Raji (cell line): ENCODE measurements around the gene AHCYL2.

Experiments
- POLR2A ChIP-seq: IDR thresholded peaks from 2 replicates; pipeline ENCODE4 v1.6.1; 2011; ENCODE audit warnings: low read depth, low read length, control low read depth; ENCODE audit not compliant: insufficient read depth

Gene AHCYL2

GRCh38 chr7:129299889-129300288 lies 75.1 kb downstream of the AHCYL2 start:
- TF ChIP-seq POLR2A = no peak

GRCh38 chr7:129307592-129307991 lies 82.8 kb downstream of the AHCYL2 start:
- no peak for TF ChIP-seq POLR2A

GRCh38 chr7:129308047-129308446 lies 83.2 kb downstream of the AHCYL2 start:
- no peak for TF ChIP-seq POLR2A

GRCh38 chr7:129311429-129311828 lies 86.6 kb downstream of the AHCYL2 start:
- TF ChIP-seq POLR2A = no peak

DNA sequence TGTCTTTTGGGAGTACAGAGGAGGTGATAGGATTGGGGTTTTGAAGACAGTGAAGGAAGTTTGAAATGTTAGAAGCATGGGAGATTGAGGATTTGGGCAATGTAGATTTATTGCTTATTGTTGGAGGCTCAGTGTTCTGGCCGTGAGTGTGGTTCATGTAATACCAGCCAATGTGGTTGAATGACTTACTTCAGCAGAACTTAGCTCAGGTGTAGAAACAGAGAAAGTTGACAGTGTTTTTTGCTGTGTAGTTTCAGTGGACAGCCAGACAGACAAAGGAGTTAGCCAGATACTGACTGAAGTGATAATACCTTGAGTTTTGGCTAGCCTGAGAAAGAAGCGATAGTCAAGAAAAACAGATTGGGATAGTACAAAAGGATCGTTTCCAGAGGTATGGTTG lies 88.5 kb downstream of the AHCYL2 start:
- no peak for TF ChIP-seq POLR2A

DNA sequence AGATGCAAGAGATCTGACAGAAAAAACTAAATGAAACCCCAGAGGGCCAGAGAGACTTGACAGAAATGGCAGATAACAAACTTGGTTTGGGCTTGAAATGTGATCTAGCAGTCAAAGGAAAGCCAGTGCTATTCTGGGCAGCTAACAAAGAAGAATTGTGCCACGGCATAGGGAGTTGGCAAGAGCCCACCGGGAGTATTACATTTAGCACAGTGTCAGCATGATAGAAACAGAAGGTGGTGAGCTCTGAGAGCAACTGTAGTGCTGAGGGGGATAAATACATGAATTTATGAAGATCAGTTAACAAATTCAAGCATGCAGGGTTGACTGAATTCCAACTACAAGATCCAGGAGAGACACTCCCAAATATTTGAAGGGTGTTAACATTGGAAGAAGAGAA lies 91.1 kb downstream of the AHCYL2 start:
- no peak for TF ChIP-seq POLR2A

- TF ChIP-seq POLR2A = no peak
These were observed 92.6 kb downstream of the AHCYL2 start for GRCh38 chr7:129317450-129317849.

- no peak for TF ChIP-seq POLR2A
These were observed 102.2 kb downstream of the AHCYL2 start for GRCh38 chr7:129327076-129327475.

GRCh38 chr7:129332254-129333035 lies 107.6 kb downstream of the AHCYL2 start:
- TF ChIP-seq POLR2A = no peak

- TF ChIP-seq POLR2A = no peak
These were observed 109.6 kb downstream of the AHCYL2 start for GRCh38 chr7:129334473-129334872.

- TF ChIP-seq POLR2A = no peak
These were observed 113.6 kb downstream of the AHCYL2 start for GRCh38 chr7:129338450-129338849.

GRCh38 chr7:129341212-129341611 lies 116.4 kb downstream of the AHCYL2 start:
- no peak for TF ChIP-seq POLR2A

DNA sequence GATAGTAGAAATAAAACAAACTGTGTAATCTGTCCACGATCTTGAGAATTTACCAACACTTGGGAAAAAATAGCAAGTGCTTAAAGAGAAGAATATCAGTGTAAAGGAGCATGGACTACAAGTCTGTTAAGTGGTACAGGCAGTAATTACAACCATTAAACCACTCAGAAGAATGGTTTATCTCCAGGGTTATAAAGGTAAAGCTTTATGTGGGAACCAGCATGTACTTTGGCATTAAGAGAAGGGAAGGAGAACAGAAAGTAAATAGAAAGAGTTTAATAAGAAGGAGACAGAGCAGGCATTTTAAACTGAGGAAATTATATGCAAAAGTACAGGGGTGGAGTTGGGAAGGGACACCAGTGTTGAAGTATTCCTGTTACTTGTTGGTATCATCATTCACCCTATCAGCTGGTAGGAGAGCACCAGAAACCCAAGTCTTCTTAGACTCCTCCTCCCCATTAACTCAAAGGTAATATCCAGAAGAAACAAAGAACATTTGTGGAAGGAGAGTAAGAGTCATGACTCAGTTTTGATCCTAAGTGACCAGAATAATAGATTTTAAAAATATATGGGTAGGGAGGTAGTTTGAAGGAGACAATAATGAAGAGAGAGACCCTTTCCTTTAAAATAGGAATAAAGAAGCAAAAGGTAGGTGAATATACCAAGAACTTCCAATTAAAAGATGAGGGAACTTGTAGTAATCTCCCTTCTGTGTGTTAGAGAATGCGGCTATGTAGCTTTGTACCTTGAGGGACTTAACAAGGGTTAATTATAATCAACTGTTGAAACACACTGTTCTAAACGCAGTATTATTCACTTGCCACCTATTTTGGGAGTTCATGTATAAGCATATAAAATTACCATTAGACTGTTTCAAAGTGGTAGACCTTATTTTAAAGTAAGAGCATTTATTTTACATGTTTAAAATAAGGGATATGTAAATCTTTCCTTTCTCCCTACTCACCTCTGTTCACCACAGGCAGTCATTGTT lies 117.3 kb downstream of the AHCYL2 start:
- no peak for TF ChIP-seq POLR2A

DNA sequence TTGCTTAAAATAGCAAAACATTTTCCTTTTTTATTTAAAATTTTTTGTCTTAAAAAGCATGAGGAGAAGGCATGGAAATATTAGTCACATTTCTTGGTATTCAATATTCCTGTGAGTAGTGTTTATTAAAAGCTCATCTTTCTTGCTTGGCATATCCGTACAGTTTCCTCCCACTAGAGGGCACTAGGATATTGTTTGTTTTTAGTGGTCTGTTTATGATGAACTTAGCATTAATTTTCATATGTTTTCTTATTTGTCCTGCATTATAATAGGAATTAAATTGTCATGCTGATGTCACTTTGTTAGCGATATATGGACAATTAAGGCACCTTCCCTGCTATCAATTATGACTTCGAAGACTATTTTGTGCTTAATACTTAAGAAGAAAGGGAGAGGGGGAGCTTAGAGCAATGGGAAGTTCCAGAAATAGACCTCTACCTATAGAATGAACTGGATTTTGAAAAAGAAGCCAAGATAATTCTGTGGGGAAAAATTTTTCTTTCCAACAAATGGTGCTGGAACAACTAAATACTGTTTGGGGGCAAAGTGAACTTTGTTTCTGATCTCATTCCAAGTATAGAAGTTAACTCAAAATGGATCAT lies 118.4 kb downstream of the AHCYL2 start:
- TF ChIP-seq POLR2A = no peak

GRCh38 chr7:129347330-129347729 lies 122.5 kb downstream of the AHCYL2 start:
- TF ChIP-seq POLR2A = no peak

DNA sequence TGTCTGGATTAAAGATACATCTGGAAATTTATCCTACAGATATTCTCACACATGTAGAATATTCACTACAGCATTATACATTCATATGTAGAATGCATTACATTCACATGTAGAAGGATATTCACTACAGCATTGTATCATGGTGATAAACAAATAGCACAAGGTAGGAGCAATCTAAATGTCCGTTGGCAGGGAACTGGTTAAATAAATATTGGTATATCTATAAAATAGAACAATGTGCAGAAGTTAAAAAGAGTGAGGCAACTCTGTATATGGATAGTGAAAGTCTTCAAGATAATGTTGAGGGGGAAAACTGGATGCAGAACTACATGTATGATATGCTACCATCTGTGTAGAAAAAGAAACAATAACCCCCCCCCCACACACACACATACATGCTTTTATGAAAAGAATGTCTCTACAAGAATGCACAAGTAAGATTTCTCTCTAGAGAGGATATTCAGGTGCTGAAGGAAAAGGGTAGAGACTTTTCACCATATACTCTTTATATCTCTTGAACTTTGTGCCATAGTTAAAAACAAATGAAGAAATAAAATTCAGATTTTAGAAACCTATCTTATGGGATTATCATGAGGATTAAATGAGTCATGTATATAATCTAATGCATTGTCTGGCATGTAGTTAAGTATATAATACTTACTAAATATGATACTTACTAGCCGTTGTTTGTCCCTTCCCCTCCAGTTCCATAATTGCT lies 123.4 kb downstream of the AHCYL2 start:
- no peak for TF ChIP-seq POLR2A

- no peak for TF ChIP-seq POLR2A
These were observed 126.5 kb downstream of the AHCYL2 start for GRCh38 chr7:129351320-129351719.
